Measurements from ENCODE around the gene DUS3L.

The DUS3L gene

GRCh38 chr19:5820785-5821184, 29.8 kb upstream of the DUS3L start:
- no peak for TF ChIP-seq CTCF (conservative IDR thresholded peaks at IDR 0.05; ENCODE audit: low read depth, low read length)
- no peak for DNase-seq (ENCODE audit: low read depth)

GRCh38 chr19:5818594-5818993, 27.6 kb upstream of the DUS3L start:
- DNase-seq (ENCODE audit: low read depth) = no peak
- H3K4me3 ChIP-seq (ENCODE audit: low read length) = no peak overlapping the region
- no peak for TF ChIP-seq CTCF (conservative IDR thresholded peaks at IDR 0.05; ENCODE audit: low read depth, low read length)

More at GRCh38 chr19:5820785-5821184, 29.8 kb upstream of the DUS3L start:
- H3K4me3 ChIP-seq (ENCODE audit: low read length) = no peak overlapping the region

GRCh38 chr19:5817218-5817617, 26.3 kb upstream of the DUS3L start:
- DNase-seq (ENCODE audit: low read depth) = no peak
- no peak overlapping the region for H3K4me3 ChIP-seq (ENCODE audit: low read length)
- no peak for TF ChIP-seq CTCF (conservative IDR thresholded peaks at IDR 0.05; ENCODE audit: low read depth, low read length)

- no peak for TF ChIP-seq CTCF (conservative IDR thresholded peaks at IDR 0.05; ENCODE audit: low read depth, low read length)
- DNase-seq (ENCODE audit: low read depth) = no peak
- H3K4me3 ChIP-seq (ENCODE audit: low read length) = no peak overlapping the region
These were observed 23.9 kb upstream of the DUS3L start for GRCh38 chr19:5814852-5815246.

GRCh38 chr19:5814123-5814851, 23.3 kb upstream of the DUS3L start:
- DNase-seq (ENCODE audit: low read depth) = no peak
- TF ChIP-seq CTCF (conservative IDR thresholded peaks at IDR 0.05; ENCODE audit: low read depth, low read length) = no peak
- no peak overlapping the region for H3K4me3 ChIP-seq (ENCODE audit: low read length)

GRCh38 chr19:5811117-5811516, 20.2 kb upstream of the DUS3L start:
- DNase-seq (ENCODE audit: low read depth) = no peak
- H3K4me3 ChIP-seq (ENCODE audit: low read length) = no peak overlapping the region
- no peak for TF ChIP-seq CTCF (conservative IDR thresholded peaks at IDR 0.05; ENCODE audit: low read depth, low read length)

GRCh38 chr19:5809469-5809868, 18.5 kb upstream of the DUS3L start:
- no peak overlapping the region for H3K4me3 ChIP-seq (ENCODE audit: low read length)
- no peak for DNase-seq (ENCODE audit: low read depth)
- TF ChIP-seq CTCF (conservative IDR thresholded peaks at IDR 0.05; ENCODE audit: low read depth, low read length) = no peak

Data from retinal pigment epithelial cell (primary cell).